Bone marrow (tissue), 2 donors: ENCODE data around the gene NAT16.
A peak's percentile ranks its signal among the peaks of the same experiment; 100 is the strongest.
"Not testable (repeated sequence)": the region's sequence is repeated elsewhere in the genome, so short reads cannot be mapped to it uniquely, and the experiment has no call there.

Experiments
- DNase-seq, 2 donors: peaks; one replicate each; lab custom pipeline; 2025; lab: John Stamatoyannopoulos, UW

Gene NAT16

DNA sequence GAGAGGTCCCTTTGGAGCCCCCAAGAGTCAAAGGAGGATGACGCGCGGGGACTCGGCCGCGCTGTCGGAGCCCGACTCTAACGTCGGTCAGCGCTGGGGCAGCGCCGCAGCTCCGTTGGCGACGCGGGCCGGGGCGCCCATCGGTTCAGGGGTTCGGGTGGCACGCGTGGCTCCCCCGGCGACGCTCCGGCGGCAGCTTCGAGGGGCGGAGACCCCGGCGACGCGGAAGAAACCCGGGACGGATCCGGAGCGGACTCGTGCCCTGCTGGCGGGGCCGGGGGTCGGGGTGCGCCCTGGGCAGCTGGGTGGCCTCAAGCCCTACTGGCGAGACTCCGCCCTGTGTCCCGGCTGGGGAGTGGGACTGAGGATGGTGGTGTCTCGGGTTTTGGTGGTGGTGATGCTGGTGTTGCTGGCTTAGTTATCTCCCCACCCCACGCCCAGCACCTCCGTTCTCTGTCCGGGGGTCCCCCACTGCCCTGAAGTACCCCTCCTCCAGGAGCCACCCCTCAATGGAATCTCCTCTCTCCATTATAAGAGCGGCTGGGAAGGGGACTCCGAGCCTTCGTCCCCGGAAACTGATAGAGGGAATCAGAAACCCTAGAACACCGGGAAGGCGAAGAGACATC, at the start of gene NAT16:
Gene NAT16 (minus strand): TSS at position 164 of the 626 bp plus-strand sequence. CDS start 5,486 bp downstream, outside the sequence.
- no peak for DNase-seq

DNA sequence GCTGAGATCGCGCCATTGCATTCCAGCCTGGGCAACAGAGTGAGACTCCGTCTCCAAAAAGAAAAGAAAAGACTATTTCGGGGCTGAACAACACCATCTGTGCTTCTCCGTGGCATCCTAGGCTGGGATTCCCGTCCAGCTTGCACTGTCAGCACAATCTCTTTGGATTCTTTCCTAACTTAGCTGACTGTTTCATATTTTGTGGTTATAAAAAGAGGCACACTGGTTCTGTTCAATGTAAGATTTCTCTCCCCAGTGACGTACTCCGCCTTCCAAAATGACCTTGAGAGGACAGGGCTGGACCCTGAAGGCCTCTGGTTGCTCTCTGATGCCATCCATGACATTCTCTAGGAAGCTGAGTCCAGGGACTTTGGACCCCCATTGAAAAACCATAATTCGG, 46.6 kb upstream of the NAT16 start:
- no peak for DNase-seq

DNA sequence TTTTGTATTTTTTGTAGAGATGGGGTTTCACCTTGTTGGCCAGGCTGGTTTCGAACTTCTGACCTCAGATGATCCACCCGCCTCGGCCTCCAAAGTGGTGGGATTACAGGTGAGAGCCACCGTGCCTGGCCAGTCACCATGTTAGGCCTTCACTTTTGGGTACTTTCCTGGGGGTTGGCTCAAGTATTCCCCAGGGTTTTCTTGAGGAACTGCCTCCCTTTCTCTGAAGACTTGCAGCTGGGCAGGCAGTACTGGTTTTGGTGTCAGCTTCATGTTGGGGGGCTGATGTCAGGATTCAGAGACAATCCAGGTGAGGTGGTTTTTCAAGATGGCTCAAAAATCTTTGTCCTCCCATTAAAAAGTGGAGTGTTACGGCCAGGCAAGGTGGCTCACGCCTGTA, 45.6 kb upstream of the NAT16 start:
- no peak for DNase-seq

DNA sequence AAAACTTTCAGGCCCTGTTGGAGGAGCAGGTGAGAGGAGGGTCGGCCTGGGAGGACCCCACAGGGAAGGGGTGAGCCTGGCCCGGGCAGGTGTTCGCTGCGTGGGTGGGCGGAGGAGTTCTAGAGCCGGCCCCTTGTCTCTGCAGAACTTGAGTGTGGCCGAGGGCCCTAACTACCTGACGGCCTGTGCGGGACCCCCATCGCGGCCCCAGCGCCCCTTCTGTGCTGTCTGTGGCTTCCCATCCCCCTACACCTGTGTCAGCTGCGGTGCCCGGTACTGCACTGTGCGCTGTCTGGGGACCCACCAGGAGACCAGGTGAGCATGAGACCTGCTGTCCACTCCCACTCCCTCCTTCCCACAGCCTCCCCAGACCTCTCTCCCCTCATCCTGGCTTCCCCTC, 43.4 kb upstream of the NAT16 start:
- no peak for DNase-seq

DNA sequence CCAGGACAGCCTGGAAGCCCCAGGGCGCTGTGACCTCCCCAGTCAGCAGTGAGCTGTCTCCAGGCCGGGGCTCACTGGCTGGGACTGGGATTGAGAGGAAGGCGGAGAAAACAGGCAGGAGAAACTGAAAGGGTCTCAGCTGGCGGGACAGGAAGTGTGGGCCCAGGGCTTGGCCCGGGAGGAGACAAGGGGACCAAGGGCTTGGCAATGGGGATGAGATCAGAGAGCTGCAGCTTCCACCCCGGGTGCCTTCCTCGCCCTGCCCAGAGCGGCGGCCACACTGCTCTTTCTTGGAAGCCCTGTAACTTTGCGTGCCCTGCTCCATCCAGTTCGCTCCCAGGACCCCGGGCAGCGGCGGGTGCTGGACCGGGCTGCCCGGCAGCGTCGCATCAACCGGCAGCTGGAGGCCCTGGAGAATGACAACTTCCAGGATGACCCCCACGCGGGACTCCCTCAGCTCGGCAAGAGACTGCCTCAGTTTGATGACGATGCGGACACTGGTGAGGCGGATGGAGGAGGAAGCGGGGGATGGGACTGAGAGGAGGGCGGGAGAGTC, 42.3 kb upstream of the NAT16 start:
- no peak for DNase-seq

DNA sequence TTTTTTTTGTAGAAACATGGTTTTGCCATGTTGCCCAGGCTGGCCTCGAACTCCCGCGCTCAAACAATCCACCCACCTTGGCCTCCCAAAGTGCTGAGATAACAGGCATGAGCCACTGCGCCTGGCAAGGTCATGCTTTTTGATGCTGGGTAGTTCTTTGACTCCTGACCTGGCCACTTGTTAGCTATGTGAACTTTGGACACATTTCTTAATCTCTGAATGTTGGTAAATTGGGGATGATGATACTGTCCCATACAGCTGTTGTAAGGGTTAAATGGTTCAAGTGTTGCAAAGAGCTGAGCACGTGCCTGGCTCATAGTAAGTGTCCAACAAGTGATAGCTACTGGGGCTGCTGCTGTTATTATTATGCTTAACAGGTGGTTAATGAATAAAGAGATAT, 40.2 kb upstream of the NAT16 start:
- no peak for DNase-seq

DNA sequence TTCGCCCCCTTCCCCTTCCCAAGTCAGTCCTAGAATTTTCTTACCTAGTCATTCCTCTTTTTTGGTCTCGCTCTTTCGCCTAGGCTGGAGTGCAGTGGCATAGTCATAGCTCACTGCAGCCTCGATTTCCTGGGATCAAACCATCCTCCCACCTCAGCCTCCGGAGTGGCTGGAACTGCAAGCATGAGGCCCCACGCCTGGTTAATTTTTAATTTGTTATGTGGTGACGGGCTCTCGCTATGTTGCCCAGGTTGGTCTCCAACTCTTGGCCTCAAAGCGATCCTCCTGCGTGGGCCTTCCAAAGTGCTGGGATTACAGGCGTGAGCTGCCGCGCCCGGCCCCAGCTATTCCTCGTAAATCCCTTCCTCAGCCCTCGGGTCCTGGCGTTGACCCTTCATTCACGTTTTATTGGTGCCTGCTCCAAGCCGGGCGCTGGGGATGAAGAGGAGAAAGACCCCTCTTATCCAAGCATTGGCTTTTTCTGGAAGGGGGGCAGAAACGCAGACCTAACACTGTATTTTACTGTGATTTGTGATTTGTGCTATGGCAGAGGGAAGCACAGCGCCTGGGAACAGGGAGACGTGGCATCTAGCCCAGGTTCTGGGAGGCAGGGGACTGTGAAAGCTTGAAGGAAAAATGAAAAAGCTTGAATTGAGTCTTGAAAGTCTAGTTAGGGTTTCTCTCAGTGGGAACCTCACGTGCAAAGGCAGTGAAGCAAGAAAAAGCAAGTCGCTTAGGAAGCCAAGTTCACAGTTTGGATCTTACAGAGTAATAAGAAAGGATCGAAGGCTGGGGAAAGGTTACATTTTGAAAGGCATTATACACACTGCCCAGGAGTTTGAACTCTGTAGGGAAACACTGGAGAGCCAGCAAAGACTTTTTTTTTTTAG, 38.4 kb upstream of the NAT16 start:
- no peak for DNase-seq

DNA sequence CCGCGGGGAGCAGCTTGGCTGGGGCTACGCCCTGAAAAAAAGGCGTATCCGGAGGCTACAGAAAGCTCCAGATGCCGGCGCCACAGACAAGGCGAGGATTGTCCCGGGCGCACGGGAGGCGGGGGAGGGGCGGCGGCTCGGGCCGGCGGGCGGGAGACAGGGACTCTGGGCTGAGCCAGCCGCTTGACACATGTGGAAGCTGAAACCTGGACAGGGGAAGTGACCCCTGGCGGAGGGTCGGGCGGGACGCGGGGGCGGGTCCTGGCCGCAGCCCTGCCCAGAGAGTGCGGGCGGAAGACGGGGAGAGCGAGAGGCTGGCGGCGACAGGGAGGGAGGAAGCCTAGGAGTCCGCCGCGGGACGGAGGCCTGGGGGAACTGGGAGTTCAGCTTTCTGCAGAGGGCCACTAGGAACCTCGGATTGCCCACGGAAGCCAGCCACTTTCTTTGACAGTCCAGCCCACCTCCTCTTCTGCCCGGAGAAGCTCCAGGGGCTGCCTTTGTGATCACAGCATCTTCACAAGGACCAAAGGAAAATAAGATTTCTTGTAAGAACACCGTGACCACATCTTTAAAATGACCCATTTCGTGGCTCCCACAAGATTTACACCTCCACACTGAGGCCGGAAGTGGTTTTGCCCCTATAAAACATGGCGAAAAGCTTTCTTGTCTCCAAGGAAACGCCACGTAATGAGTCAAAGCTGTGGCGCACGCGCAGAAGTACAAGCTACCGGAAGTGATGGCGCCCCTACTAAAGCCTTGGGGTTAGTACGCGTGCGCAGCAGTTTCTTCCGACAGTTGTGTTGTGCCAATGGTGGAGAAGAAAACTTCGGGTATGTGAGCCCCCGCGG, 37.5 kb upstream of the NAT16 start, which contains the start of the genes PLOD3 and ZNHIT1:
Gene PLOD3 (minus strand): TSS at position 194 of the 848 bp plus-strand sequence. CDS start 307 bp downstream, outside the sequence.
Gene ZNHIT1 (plus strand): TSS at position 778 of the 848 bp plus-strand sequence. CDS start 31 bp downstream, at position 809.
- peak; percentile 79 to 97 for DNase-seq

DNA sequence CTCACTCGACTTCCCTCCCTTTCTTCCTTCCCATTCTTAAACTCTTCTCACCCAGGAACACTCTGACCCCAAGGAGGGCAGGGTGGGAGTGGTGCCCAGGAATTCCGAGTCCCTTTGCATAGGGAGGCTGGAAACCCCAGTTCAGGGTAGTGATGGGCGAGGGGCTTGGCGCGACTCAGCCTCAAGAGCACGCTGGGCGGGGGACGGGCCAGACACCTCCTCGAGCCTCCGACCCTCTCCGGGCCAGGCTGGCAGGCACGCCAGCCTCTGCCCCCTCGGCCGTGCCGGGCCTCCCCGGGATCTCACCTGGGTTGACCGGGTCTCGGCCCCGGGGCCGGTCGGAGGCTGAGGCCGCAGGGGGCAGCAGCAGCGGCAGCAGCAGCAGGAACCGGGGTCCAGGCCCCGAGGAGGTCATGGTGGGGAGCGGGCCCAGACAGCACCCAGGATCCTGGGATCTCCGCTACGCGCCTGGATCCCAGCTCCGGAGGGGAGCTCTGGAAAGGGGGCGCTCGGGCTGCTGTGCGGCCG, 36.8 kb upstream of the NAT16 start:
- DNase-seq: no peak

DNA sequence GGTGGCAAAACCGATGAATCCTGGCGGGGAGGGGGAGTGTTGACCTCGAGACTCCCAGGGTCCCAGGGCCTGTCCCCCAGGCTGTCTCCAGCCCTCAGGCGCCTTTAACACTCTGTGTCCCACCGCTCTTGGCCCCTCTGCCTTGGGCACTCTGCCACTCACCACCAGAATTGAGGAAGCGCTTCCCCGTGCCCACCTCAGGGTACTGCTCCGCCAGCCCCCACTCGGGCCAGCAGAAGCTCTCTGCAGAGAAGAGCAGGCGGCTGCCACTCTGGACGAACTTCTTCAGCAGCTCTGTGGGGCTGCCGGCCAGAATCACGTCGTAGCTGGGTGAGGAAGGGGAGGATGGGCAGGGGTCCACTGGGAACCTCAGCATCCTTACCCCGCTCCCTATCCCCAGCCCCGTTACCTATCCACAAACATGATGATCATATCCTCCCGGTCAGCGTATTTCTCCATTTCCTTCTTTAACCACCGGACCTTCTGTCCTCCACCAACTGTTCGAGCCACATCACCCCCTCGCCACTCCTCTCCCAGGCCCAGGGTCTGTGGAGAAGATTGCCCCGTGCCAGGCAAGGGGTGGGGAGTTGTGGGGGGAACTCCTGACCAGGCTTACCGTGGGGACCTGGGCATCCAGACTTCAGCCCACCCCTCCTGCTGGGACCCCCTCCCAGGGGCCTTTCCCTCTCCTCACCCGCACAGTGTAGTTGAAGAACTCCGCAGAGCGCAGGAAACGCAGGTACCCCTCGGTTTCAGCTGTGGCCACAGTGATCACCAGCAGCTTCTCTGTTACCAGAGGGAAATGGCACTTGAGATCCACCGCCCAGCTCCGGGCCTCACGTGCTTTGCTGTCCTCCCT, 36.1 kb upstream of the NAT16 start:
- no peak for DNase-seq

DNA sequence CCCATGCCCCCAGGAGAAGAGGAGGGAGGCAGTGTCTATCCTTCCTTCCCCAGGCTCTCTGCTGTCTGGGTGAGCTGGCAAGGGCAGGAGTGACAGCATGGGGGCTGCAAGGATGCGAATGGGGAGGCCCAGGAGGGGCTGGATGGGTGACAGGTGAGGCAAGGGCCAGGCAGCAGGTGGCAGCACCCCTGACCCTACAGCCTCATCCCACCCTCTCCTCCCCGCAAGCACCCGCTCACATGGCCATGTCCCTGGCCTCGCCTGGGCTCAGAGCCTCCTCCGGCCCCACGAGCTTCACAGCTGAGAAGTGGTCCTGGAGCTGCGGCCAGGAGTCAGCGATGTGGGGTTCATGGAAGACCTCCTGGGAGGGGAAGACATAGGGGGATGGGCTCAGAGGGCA, 31.9 kb upstream of the NAT16 start:
- DNase-seq: no peak

DNA sequence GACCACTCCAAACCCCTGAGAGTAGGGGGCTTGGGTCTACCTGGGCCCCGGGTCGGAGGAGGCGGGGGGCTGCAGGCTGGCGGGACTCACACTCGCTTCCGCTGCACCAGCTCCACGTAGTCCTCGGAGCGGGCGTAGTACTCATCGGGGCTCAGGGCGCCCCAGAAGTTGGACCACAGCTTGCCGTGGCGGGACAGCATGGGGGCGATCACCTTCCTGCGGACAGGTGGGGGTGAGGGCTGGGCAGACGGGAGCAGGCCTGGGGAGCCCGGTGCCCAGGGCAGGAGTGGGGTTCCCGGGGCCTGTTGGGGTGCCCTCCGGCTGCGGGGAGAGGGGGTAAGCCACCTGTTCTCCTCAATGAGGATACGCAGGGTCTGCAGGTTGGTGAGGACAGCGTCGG, 31.4 kb upstream of the NAT16 start:
- DNase-seq: no peak

DNA sequence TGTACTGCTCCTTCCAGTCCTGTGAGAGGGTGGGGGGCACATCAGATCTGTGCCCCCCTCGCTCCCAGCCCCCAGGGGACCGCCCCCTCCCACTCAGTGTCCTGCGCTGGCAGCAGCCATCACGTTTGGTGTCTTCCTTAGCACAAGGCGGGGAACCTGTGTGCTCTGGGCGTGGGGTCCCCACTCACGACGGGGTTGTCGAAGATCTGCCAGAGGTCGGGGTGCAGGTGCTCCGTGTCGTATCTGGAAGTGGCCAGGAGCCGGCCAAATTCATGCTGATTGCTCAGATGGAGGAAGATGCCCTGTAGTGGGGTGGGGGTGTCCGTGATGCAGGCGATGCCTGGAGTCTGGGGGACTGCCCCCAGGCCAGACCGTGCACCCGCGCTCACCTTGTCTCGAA, 30.1 kb upstream of the NAT16 start:
- DNase-seq: no peak

DNA sequence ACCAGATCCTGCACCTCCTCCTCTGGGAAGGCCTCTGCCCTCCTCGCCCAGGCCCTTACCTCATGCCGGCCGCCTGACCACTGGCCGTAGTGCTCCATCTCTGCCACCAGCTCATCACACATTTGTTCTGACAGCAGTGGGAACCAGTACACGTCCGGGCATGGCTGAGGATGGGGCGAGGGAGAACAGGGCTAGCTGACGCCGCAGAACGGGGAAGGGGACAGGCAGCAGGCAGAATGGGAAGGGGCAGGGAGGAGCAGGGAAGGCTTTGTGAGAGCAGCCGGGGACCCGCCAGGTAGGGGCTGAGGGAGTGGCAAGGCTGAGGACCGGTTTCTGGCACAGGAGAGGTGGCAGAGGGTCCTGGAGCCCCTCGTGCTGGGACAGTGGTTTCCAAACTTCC, 28.7 kb upstream of the NAT16 start:
- no peak for DNase-seq

DNA sequence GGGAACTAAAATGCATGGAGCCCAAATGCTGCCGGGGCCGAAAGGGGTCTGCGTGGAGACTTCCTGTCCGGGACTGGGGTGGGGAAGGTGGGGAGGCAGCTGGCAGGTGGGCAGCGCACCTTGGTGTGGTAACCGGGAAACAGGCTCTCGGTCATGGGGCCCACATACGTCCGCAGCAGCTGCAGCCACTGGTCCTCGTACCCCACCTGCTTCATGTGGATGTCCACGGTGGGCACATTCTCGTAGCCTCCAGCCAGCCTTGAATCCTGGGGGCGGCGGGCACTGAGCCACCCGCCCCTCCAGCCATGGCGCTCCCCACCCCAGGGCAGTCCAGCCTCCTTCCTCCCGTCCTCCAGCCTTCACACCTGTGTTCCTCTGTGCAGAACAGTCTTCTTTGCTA, 27.4 kb upstream of the NAT16 start:
- DNase-seq: no peak

DNA sequence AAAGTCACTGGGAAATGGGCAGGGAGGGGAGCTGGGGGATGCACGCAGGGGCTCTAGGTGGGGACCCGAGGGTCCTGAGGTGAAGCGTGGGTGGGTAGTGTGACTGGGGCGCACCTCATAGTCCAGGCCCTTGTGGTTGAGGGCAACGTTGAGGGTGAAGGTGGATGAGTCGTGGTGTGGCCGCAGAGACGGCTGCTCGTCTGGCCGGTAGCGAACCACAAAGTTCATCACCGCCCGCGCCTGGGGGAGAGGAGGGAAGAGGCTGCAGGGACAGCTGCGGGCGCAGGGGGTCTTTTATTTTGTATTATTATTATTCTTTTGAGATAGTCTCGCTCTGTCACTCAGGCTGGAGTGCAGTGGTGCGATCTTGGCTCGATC, 26.6 kb upstream of the NAT16 start:
- DNase-seq: no peak

DNA sequence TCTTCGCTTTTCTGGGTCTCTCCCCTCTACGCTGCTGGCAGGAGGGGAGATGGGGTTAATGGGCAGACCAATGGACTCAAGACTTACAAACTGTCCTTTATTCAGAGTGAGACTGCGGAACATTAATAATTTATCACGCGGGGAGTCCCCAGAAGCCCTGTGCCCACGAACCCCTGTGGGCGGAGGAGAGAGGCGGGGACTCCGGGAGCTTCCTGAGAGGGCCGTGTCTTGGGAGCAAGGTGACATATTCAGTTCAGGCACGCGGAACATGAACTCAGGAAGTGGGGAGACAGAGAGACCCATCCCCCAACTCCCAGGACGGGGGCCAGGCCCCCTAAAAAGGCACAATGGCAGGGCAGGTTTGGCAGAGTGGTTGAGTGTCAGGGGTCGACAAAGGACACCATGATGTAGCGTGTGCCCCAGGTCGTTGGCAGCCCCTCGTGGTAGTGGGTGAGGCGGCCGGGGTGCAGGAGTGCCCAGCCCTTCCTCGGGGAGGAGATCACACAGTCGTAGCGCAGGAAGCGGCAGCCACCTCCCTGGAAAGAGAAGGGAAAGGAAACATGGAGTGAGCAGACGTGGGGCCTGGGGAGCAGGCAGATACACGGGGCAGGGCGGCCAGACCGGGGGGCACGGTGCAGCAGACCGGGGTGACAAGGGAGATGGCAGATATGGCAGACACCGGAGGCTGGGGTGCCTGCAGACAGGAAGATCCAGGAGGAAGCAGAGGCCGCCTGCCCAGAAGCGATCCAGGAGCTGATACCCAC, 26.0 kb upstream of the NAT16 start:
- DNase-seq: no peak

DNA sequence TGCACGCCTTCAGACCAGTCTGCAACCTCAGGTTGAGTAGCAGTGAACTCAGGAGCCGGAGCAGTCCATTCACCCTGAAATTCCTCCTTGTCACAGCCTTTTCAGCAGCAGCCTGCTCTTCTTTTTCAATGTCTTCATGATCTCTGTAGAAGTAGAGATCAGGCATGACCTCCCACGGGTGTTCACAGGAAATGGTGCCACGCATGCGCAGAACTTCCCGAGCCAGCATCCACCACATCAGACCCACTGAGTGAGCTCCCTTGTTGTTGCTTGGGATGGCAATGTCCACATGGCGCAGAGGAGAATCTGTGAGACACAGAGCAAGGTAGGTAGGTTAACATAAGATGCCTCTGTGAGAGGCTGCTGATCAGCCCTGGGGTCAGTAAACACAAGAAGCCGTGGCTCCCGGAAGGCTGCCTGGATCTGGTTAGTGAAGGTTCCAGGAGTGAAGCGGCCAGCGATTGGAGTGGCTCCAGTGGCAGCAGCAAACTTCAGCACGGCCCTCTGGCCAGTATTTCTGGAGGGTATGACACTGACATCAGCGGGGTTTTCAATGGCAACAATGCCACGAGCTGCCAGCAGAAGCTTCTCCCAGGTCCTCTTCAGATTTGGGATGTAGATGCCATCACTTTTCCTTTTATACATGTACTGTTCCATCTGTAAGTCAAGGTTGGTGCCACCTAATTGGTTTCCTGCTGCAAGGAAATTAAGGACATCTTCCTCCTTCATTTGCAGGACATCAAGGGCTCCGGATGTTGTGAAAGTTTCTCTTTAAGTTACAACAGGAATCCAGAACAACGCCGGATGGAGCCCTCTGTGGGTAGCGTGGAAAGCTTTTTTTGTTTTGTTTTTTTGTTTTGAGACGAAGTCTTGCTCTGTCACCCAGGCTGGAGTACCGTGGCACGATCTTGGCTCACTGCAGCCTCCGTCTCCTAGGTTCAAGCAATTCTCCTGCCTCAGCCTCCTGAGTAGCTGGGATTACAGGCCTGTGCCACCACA, 23.9 kb upstream of the NAT16 start:
- DNase-seq: not testable (repeated sequence)

DNA sequence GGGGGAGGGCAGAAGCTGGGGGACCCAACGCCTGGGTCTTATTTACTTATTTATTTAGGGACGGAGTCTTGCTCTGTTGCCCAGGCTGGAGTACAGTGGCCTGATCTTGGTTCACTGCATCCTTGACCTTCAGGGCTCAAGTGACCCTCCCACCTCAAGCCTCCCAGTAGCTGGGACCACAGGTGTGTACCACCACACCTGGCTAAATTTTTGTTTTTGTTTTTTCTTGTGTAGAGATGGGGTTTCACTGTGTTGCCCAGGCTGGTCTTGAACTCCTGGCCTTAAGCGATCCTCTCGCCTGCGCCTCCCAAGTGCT, 22.5 kb upstream of the NAT16 start:
- no peak for DNase-seq
